Progenitor cell of endocrine pancreas (in vitro differentiated cells): ENCODE measurements around the gene LILRB4. TPM values are rescaled to one million over a fixed set of nuclear protein-coding genes. Genes with fewer than 3 reads are reported as not detected.

Experiments
- DNase-seq: peaks from one replicate; pipeline ENCODE4 v3.0.0; 2021; ENCODE audit warnings: low spot score; ENCODE audit not compliant: unreplicated experiment
- H3K27ac Mint-ChIP-seq: 2 replicates; pipeline ENCODE4 v1.8.0; 2021; ENCODE audit warnings: mild to moderate bottlenecking, moderate library complexity, mixed read lengths
- H3K27me3 Mint-ChIP-seq: 2 replicates; pipeline ENCODE4 v1.8.0; 2021; ENCODE audit warnings: mixed read lengths
- H3K36me3 Mint-ChIP-seq: 2 replicates; pipeline ENCODE4 v1.8.0; 2022; ENCODE audit warnings: mixed read lengths; ENCODE audit not compliant: insufficient read depth
- H3K4me1 Mint-ChIP-seq: 2 replicates; pipeline ENCODE4 v1.8.0; 2021; ENCODE audit warnings: low read depth, mixed read lengths
- H3K4me3 Mint-ChIP-seq: 2 replicates; pipeline ENCODE4 v1.8.0; 2021; ENCODE audit warnings: low read depth, mild to moderate bottlenecking, moderate library complexity, mixed read lengths
- H3K9me3 Mint-ChIP-seq: 2 replicates; pipeline ENCODE4 v1.8.0; 2021; ENCODE audit warnings: low read depth, mixed read lengths
- CTCF ChIP-seq: fragments of 200-600 bp; sonication (generic); IDR thresholded peaks from one replicate; pipeline ENCODE4 v1.5.0; 2021; ENCODE audit warnings: antibody characterized with exemption, mild to moderate bottlenecking; ENCODE audit not compliant: unreplicated experiment
- total RNA-seq: library from RNA; stranded (reverse); gene quantifications from 2 replicates; pipeline ENCODE4 v1.2.1, GENCODE V29; 2021

LILRB4 gene
- total RNA-seq, 1 donor from 2014 or later, result not detected

GRCh38 chr19:54648129-54648528 is 14.7 kb upstream of the LILRB4 start:
- H3K27me3 Mint-ChIP-seq, result no peaks in the 10 kb centered on the region
- TF ChIP-seq CTCF, result no peak
- no peaks in the 10 kb centered on the region for H3K4me1 Mint-ChIP-seq
- H3K4me3 Mint-ChIP-seq, result no peak overlapping the region
- H3K27ac Mint-ChIP-seq, result no peak overlapping the region
- H3K9me3 Mint-ChIP-seq, result peaks cover 50% of the 10 kb centered on the region
- H3K36me3 Mint-ChIP-seq, result peaks cover 5% of the 10 kb centered on the region
- no peak for DNase-seq

GRCh38 chr19:54650108-54650655 is 12.6 kb upstream of the LILRB4 start:
- H3K9me3 Mint-ChIP-seq, result peaks cover 54% of the 10 kb centered on the region
- H3K36me3 Mint-ChIP-seq, result peaks cover 5% of the 10 kb centered on the region
- H3K27ac Mint-ChIP-seq, result no peak overlapping the region
- TF ChIP-seq CTCF, result no peak
- no peaks in the 10 kb centered on the region for H3K27me3 Mint-ChIP-seq
- H3K4me1 Mint-ChIP-seq, result no peaks in the 10 kb centered on the region
- no peak for DNase-seq
- H3K4me3 Mint-ChIP-seq, result no peak overlapping the region

- no peak overlapping the region for H3K4me3 Mint-ChIP-seq
- peak; percentile 29 for TF ChIP-seq CTCF
- H3K4me1 Mint-ChIP-seq, result no peaks in the 10 kb centered on the region
- no peak for DNase-seq
- peaks cover 5% of the 10 kb centered on the region for H3K36me3 Mint-ChIP-seq
- peaks cover 53% of the 10 kb centered on the region for H3K9me3 Mint-ChIP-seq
- no peaks in the 10 kb centered on the region for H3K27me3 Mint-ChIP-seq
- H3K27ac Mint-ChIP-seq, result no peak overlapping the region
Measured at GRCh38 chr19:54653181-54653809, 9.5 kb upstream of the LILRB4 start.

- DNase-seq, result no peak
Measured at GRCh38 chr19:54654447-54655321, 8.1 kb upstream of the LILRB4 start.

More at GRCh38 chr19:54654447-54655321, 8.1 kb upstream of the LILRB4 start:
- no peaks in the 10 kb centered on the region for H3K27me3 Mint-ChIP-seq
- no peak overlapping the region for H3K4me3 Mint-ChIP-seq
- peaks cover 50% of the 10 kb centered on the region for H3K9me3 Mint-ChIP-seq
- no peaks in the 10 kb centered on the region for H3K4me1 Mint-ChIP-seq
- peaks cover 11% of the 10 kb centered on the region for H3K36me3 Mint-ChIP-seq
- TF ChIP-seq CTCF, result no peak
- no peak overlapping the region for H3K27ac Mint-ChIP-seq
